Measurements from ENCODE around the gene JKAMP. TPM values are rescaled to one million over a fixed set of nuclear protein-coding genes. Genes with fewer than 3 reads are reported as not detected.

JKAMP gene
- total RNA-seq, 1 donor = 77.4 TPM

DNA sequence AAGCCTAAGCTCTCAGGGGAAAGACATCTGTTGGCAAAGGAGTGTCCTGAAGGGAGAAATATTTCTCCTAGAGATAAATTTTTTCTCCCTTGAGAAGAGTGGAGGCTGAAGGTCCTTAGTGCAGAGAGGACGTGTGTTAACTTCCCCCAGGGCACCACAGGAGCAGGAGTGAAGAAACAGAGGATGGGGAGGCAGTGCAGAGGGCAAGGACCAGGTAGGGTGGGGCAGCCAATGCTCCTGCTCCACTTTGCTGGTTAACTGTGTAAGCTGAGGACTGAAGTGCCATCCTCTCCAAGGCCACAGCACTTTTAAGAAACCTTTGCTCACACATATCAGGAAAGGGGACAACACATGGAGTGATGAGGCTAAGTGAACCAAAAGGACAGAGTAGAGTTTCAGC, 4.2 kb upstream of the JKAMP start:
- Histone ChIP-seq H3K4me2 (ENCODE audit: insufficient read depth, low read length) (peak overlapping the region; percentile 88), H3K4me3 (ENCODE audit: insufficient read depth, low read length) (no peak overlapping the region), H3K79me2 (ENCODE audit: insufficient read depth, low read length) (peaks cover 67% of the 10 kb centered on the region), H3K36me3 (ENCODE audit: insufficient read depth, low read length) (peaks cover 34% of the 10 kb centered on the region), H3K9me3 (ENCODE audit: low read depth, low read length) (no peaks in the 10 kb centered on the region), H4K20me1 (ENCODE audit: insufficient read depth, low read length) (peaks cover 17% of the 10 kb centered on the region), H3K27ac (ENCODE audit: low read depth, low read length) (peak overlapping the region; percentile 97), H2AFZ (ENCODE audit: low read length) (no peak overlapping the region), H3K4me1 (ENCODE audit: insufficient read depth, low read length) (peaks cover 36% of the 10 kb centered on the region), H3K27me3 (ENCODE audit: insufficient read depth, low read length) (no peaks in the 10 kb centered on the region)
- no peak for DNase-seq (ENCODE audit: insufficient read length, low spot score, missing footprints)
- TF ChIP-seq, protein P1, sequence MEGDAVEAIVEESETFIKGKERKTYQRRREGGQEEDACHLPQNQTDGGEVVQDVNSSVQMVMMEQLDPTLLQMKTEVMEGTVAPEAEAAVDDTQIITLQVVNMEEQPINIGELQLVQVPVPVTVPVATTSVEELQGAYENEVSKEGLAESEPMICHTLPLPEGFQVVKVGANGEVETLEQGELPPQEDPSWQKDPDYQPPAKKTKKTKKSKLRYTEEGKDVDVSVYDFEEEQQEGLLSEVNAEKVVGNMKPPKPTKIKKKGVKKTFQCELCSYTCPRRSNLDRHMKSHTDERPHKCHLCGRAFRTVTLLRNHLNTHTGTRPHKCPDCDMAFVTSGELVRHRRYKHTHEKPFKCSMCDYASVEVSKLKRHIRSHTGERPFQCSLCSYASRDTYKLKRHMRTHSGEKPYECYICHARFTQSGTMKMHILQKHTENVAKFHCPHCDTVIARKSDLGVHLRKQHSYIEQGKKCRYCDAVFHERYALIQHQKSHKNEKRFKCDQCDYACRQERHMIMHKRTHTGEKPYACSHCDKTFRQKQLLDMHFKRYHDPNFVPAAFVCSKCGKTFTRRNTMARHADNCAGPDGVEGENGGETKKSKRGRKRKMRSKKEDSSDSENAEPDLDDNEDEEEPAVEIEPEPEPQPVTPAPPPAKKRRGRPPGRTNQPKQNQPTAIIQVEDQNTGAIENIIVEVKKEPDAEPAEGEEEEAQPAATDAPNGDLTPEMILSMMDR (IDR thresholded peaks at IDR 0.05; ENCODE audit: extremely low read depth, low read depth, low read length) = no peak

DNA sequence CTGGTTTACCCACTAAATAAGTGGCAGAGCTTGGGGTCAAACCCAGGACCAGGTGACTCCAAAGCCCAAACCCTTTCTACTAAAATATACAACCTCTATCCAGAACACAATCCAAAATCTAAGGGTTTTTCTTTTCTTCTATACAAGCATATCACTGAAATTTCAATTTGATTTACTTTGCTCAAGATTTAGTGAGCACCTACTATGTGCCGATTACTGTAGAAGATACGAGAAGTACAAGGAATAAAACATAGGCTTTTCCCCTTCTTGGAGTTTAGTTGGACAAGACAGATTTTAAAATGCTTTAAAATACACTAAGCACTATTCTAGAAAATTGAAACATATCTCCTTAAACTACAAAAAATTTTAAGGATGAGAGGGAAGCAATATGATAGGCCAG, 2.9 kb upstream of the JKAMP start:
- DNase-seq (ENCODE audit: insufficient read length, low spot score, missing footprints) = no peak
- Histone ChIP-seq H2AFZ (ENCODE audit: low read length) (no peak overlapping the region), H4K20me1 (ENCODE audit: insufficient read depth, low read length) (peaks cover 17% of the 10 kb centered on the region), H3K79me2 (ENCODE audit: insufficient read depth, low read length) (peaks cover 78% of the 10 kb centered on the region), H3K4me2 (ENCODE audit: insufficient read depth, low read length) (peak overlapping the region; percentile 88), H3K4me1 (ENCODE audit: insufficient read depth, low read length) (peaks cover 45% of the 10 kb centered on the region), H3K4me3 (ENCODE audit: insufficient read depth, low read length) (peak overlapping the region; percentile 80), H3K27ac (ENCODE audit: low read depth, low read length) (peak overlapping the region; percentile 97), H3K9me3 (ENCODE audit: low read depth, low read length) (no peaks in the 10 kb centered on the region), H3K36me3 (ENCODE audit: insufficient read depth, low read length) (peaks cover 22% of the 10 kb centered on the region), H3K27me3 (ENCODE audit: insufficient read depth, low read length) (no peaks in the 10 kb centered on the region)
- TF ChIP-seq, protein P1 (IDR thresholded peaks at IDR 0.05; ENCODE audit: extremely low read depth, low read depth, low read length) = no peak

GRCh38 chr14:59481871-59482540, 2.3 kb upstream of the JKAMP start:
- Histone ChIP-seq H2AFZ (ENCODE audit: low read length) (no peak overlapping the region), H3K36me3 (ENCODE audit: insufficient read depth, low read length) (peaks cover 19% of the 10 kb centered on the region), H3K27me3 (ENCODE audit: insufficient read depth, low read length) (no peaks in the 10 kb centered on the region), H4K20me1 (ENCODE audit: insufficient read depth, low read length) (peaks cover 17% of the 10 kb centered on the region), H3K9me3 (ENCODE audit: low read depth, low read length) (no peaks in the 10 kb centered on the region), H3K4me1 (ENCODE audit: insufficient read depth, low read length) (peaks cover 46% of the 10 kb centered on the region), H3K27ac (ENCODE audit: low read depth, low read length) (peak overlapping the region; percentile 97), H3K4me3 (ENCODE audit: insufficient read depth, low read length) (peak overlapping the region; percentile 80), H3K79me2 (ENCODE audit: insufficient read depth, low read length) (peaks cover 80% of the 10 kb centered on the region), H3K4me2 (ENCODE audit: insufficient read depth, low read length) (peak overlapping the region; percentile 88)
- TF ChIP-seq, protein P1 (IDR thresholded peaks at IDR 0.05; ENCODE audit: extremely low read depth, low read depth, low read length) = no peak
- DNase-seq (ENCODE audit: insufficient read length, low spot score, missing footprints) = no peak

DNA sequence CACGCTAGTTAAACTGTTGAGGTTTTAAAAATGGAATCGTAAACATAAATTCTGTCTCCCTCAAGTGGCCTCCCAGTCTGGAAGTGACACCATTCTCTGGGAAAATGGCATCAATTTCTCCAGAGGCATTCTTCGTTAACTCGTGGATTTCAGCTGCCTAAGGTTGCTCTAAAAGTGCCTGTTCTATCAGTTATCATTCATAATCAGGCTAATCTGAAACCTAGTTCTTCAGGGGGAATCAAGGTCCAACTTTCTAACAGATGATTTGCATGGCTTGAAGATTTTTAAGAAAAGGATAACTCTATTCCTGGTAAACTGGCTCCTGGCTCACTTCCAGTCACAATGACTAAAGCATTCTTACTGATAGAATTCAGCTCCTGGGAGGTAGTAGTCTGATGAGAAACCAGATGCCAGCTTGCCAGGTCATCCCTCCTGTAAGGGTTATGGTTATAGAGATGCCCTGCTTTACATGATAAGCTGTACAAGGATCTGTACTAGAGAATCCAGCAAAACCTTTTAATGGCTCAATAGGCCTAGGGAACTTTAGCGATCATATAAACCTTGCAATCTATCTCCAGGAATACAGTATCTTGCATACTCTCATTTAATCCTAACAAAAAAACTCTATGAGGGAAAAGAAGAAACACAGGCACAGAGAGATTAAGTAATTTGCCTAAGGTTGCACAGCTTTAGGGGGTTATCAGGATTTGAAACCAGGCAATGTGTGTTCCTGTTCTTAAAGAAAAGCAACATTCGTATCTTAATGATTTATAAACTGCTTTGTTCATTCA, 1.6 kb upstream of the JKAMP start:
- no peak overlapping the region for H2AFZ ChIP-seq (ENCODE audit: low read length)
- peak; percentile 86 for DNase-seq (ENCODE audit: insufficient read length, low spot score, missing footprints)
- H3K27me3 ChIP-seq (ENCODE audit: insufficient read depth, low read length) = no peaks in the 10 kb centered on the region

More for the DNA sequence above, 1.6 kb upstream of the JKAMP start:
- Histone ChIP-seq H3K79me2 (ENCODE audit: insufficient read depth, low read length) (peaks cover 77% of the 10 kb centered on the region), H3K27ac (ENCODE audit: low read depth, low read length) (peak overlapping the region; percentile 97), H3K4me2 (ENCODE audit: insufficient read depth, low read length) (peak overlapping the region; percentile 88), H3K9me3 (ENCODE audit: low read depth, low read length) (no peaks in the 10 kb centered on the region), H3K36me3 (ENCODE audit: insufficient read depth, low read length) (peaks cover 18% of the 10 kb centered on the region), H4K20me1 (ENCODE audit: insufficient read depth, low read length) (peaks cover 17% of the 10 kb centered on the region), H3K4me3 (ENCODE audit: insufficient read depth, low read length) (peak overlapping the region; percentile 80), H3K4me1 (ENCODE audit: insufficient read depth, low read length) (peaks cover 46% of the 10 kb centered on the region)
- TF ChIP-seq, protein P1 (IDR thresholded peaks at IDR 0.05; ENCODE audit: extremely low read depth, low read depth, low read length) = peak; percentile 13
